Naive thymus-derived CD4-positive, alpha-beta T cell (primary cell): ENCODE measurements around the gene POU2AF3. TPM values are rescaled to one million over a fixed set of nuclear protein-coding genes. Genes with fewer than 3 reads are reported as not detected.
"Not testable (repeated sequence)": the region's sequence is repeated elsewhere in the genome, so short reads cannot be mapped to it uniquely, and the experiment has no call there.

Experiments used
- ATAC-seq: fragments of 150-1000 bp; cut with Tn5 transposase; 2 replicates; pipeline ENCODE4 v1.10.0; 2021; ENCODE audit warnings: mild to moderate bottlenecking, moderate library complexity
- CTCF ChIA-PET: fragments of 350-600 bp; sonication (Branson Sonifier 250); formaldehyde crosslinking; loops from one replicate; lab custom pipeline; 2021; ENCODE audit warnings: antibody characterized with exemption; lab: Charles Lee
- POLR2A ChIA-PET: fragments of 350-600 bp; sonication (Branson Sonifier 250); formaldehyde crosslinking; loops from one replicate; lab custom pipeline; 2021; ENCODE audit warnings: antibody characterized with exemption, inconsistent platforms; lab: Charles Lee
- DNase-seq, 9 donors: peaks; one replicate each; pipeline versions ENCODE4 v3.0.0 to v3.0.0-alpha.2; 2020 to 2022; ENCODE audit warnings: mixed read lengths in 1 of 9
- H3K27ac ChIP-seq: one replicate; pipeline ENCODE4 v1.7.0; 2013; ENCODE audit warnings: mild to moderate bottlenecking, low read depth, low read length, moderate library complexity
- H3K27me3 ChIP-seq, 2 donors: one replicate each; pipeline ENCODE4 v1.7.0; 2013; ENCODE audit warnings: low read length in 2 of 2, mild to moderate bottlenecking in 2 of 2, moderate library complexity in 2 of 2; ENCODE audit not compliant: control insufficient read depth in 2 of 2, insufficient read depth in 2 of 2
- H3K36me3 ChIP-seq, 3 experiments: 1 replicate in 2 of 3; 2 replicates in 1 of 3; pipeline ENCODE4 v1.7.0; 2013; ENCODE audit warnings: low read length in 3 of 3, mild to moderate bottlenecking in 3 of 3, moderate library complexity in 1 of 3; ENCODE audit not compliant: insufficient read depth in 3 of 3, control insufficient read depth in 2 of 3
- H3K4me1 ChIP-seq, 2 donors: one replicate each; pipeline ENCODE4 v1.7.0; 2013; ENCODE audit warnings: low read length in 2 of 2, mild to moderate bottlenecking in 2 of 2, moderate library complexity in 1 of 2; ENCODE audit not compliant: control insufficient read depth in 2 of 2, insufficient read depth in 2 of 2
- H3K4me3 ChIP-seq: 2 replicates; pipeline ENCODE4 v1.7.0; 2013; ENCODE audit warnings: mild to moderate bottlenecking, low read length
- H3K9me3 ChIP-seq, 3 experiments: 1 replicate in 2 of 3; 2 replicates in 1 of 3; pipeline ENCODE4 v1.7.0; 2013; ENCODE audit warnings: low read length in 3 of 3; ENCODE audit not compliant: control insufficient read depth in 2 of 3
- H3K27ac Mint-ChIP-seq, 9 donors: one replicate each; pipeline ENCODE4 v1.8.0; 2020 to 2022; ENCODE audit warnings: mixed read lengths in 9 of 9, mild to moderate bottlenecking in 8 of 9, moderate library complexity in 5 of 9, inconsistent platforms in 2 of 9
- H3K27me3 Mint-ChIP-seq, 5 donors: one replicate each; pipeline ENCODE4 v1.8.0; 2021 to 2022; ENCODE audit warnings: mixed read lengths in 5 of 5, mild to moderate bottlenecking in 1 of 5
- H3K36me3 Mint-ChIP-seq, 5 donors: one replicate each; pipeline ENCODE4 v1.8.0; 2020 to 2022; ENCODE audit warnings: mixed read lengths in 5 of 5, mild to moderate bottlenecking in 3 of 5, inconsistent platforms in 1 of 5
- H3K4me1 Mint-ChIP-seq, 7 donors: one replicate each; pipeline ENCODE4 v1.8.0; 2020 to 2022; ENCODE audit warnings: mixed read lengths in 7 of 7, mild to moderate bottlenecking in 3 of 7, inconsistent platforms in 1 of 7
- H3K4me3 Mint-ChIP-seq, 10 donors: one replicate each; pipeline ENCODE4 v1.8.0; 2020 to 2022; ENCODE audit warnings: mild to moderate bottlenecking in 10 of 10, mixed read lengths in 10 of 10, moderate library complexity in 6 of 10, inconsistent platforms in 2 of 10
- H3K9me3 Mint-ChIP-seq, 11 donors: one replicate each; pipeline ENCODE4 v1.8.0; 2020 to 2022; ENCODE audit warnings: mixed read lengths in 11 of 11, mild to moderate bottlenecking in 4 of 11, inconsistent platforms in 1 of 11, moderate library complexity in 1 of 11
- intact Hi-C, 2 donors: fragments of 100-400 bp; cut with micrococcal nuclease; formaldehyde crosslinking; loops; one replicate each; pipeline ENCODE4 v1.15.1; 2023
- polyA plus RNA-seq, 2 donors: library from polyadenylated mRNA; unstranded; fragments of 300-500 nt; fragmentation: Illumina TruSeq; gene quantifications; one replicate each; pipeline ENCODE4 v1.2.3, GENCODE V29; 2021
- total RNA-seq, 6 experiments: library from RNA in 5 of 6; stranded (reverse) in 5 of 6; gene quantifications; 1 replicate in 5 of 6; 2 replicates in 1 of 6; pipeline ENCODE4 v1.2.3 and lab custom pipeline; 2021 to 2026

Gene POU2AF3
- total and polyA plus RNA-seq, 7 experiments from 2014 or later: not detected

- Mint-ChIP-seq H3K9me3 (peaks cover 0 to 6% (median 0%) of the 10 kb centered on the region in 11 donors), H3K27ac (no peak overlapping the region), H3K4me3 (no peak overlapping the region), H3K4me1 (no peaks in the 10 kb centered on the region), H3K27me3 (peaks cover 7 to 52% (median 25%) of the 10 kb centered on the region in 5 donors), H3K36me3 (no peaks in the 10 kb centered on the region)
- ATAC-seq (no peak), DNase-seq (no peak)
- no peaks in the 10 kb centered on the region for H3K36me3 ChIP-seq
- no peaks in the 10 kb centered on the region for H3K4me1 ChIP-seq
- no peak overlapping the region for H3K27ac ChIP-seq
- CTCF ChIA-PET: no interaction called here
- H3K9me3 ChIP-seq: no peaks in the 10 kb centered on the region
- H3K27me3 ChIP-seq: no peaks in the 10 kb centered on the region
- no peak overlapping the region for H3K4me3 ChIP-seq
- POLR2A ChIA-PET: no interaction called here
- intact Hi-C loops: no loop called here
Measured at GRCh38 chr11:111309215-111309915, 11.0 kb downstream of the POU2AF3 start.

- ChIA-PET CTCF (no interaction called here), POLR2A (no interaction called here)
- no peaks in the 10 kb centered on the region for H3K27me3 ChIP-seq
- no peak overlapping the region for H3K27ac Mint-ChIP-seq
- intact Hi-C loops: no loop called here
- ATAC-seq: no peak
- no peak overlapping the region for H3K4me3 Mint-ChIP-seq
- no peak for DNase-seq
- no peaks in the 10 kb centered on the region for H3K4me1 Mint-ChIP-seq
- no peaks in the 10 kb centered on the region for H3K9me3 ChIP-seq
- no peak overlapping the region for H3K4me3 ChIP-seq
- no peaks in the 10 kb centered on the region for H3K36me3 ChIP-seq
- no peaks in the 10 kb centered on the region for H3K4me1 ChIP-seq
- H3K9me3 Mint-ChIP-seq: peaks cover 0 to 6% (median 0%) of the 10 kb centered on the region in 11 donors
- no peaks in the 10 kb centered on the region for H3K36me3 Mint-ChIP-seq
- H3K27ac ChIP-seq: no peak overlapping the region
- H3K27me3 Mint-ChIP-seq: peaks cover 13 to 52% (median 28%) of the 10 kb centered on the region in 5 donors
Measured at GRCh38 chr11:111310088-111310487, 11.7 kb downstream of the POU2AF3 start.

- Histone ChIP-seq H3K4me3 (no peak overlapping the region), H3K4me1 (no peaks in the 10 kb centered on the region), H3K27me3 (no peaks in the 10 kb centered on the region), H3K9me3 (no peaks in the 10 kb centered on the region), H3K36me3 (no peaks in the 10 kb centered on the region), H3K27ac (no peak overlapping the region)
- no peak for DNase-seq
- Mint-ChIP-seq H3K4me1 (no peaks in the 10 kb centered on the region), H3K27me3 (peaks cover 17 to 52% (median 28%) of the 10 kb centered on the region in 5 donors), H3K27ac (no peak overlapping the region), H3K4me3 (no peak overlapping the region), H3K36me3 (no peaks in the 10 kb centered on the region), H3K9me3 (peaks cover 0 to 6% (median 0%) of the 10 kb centered on the region in 11 donors)
- POLR2A ChIA-PET: no interaction called here
- no peak for ATAC-seq
- CTCF ChIA-PET: no interaction called here
- intact Hi-C loops: no loop called here
Measured at GRCh38 chr11:111310723-111311122, 12.4 kb downstream of the POU2AF3 start.

GRCh38 chr11:111312076-111312475 lies 13.7 kb downstream of the POU2AF3 start:
- Histone ChIP-seq H3K27ac (no peak overlapping the region), H3K4me3 (no peak overlapping the region), H3K27me3 (no peaks in the 10 kb centered on the region), H3K4me1 (no peaks in the 10 kb centered on the region), H3K36me3 (no peaks in the 10 kb centered on the region), H3K9me3 (no peaks in the 10 kb centered on the region)
- intact Hi-C loops: no loop called here
- Mint-ChIP-seq H3K4me3 (no peak overlapping the region), H3K4me1 (no peaks in the 10 kb centered on the region), H3K9me3 (peaks cover 0 to 6% (median 0%) of the 10 kb centered on the region in 11 donors), H3K27ac (peak overlapping the region in 1 of 9 donors; percentile 26), H3K27me3 (peaks cover 8 to 50% (median 21%) of the 10 kb centered on the region in 5 donors), H3K36me3 (no peaks in the 10 kb centered on the region)
- no peak for DNase-seq
- ChIA-PET POLR2A (no interaction called here), CTCF (no interaction called here)
- no peak for ATAC-seq

GRCh38 chr11:111319296-111319695 lies 20.9 kb downstream of the POU2AF3 start:
- ChIA-PET CTCF (no interaction called here), POLR2A (no interaction called here)
- Mint-ChIP-seq H3K4me3 (no peak overlapping the region), H3K4me1 (no peaks in the 10 kb centered on the region), H3K27ac (no peak overlapping the region), H3K27me3 (peaks cover 4 to 45% (median 12%) of the 10 kb centered on the region in 5 donors), H3K9me3 (peaks cover 0 to 2% (median 0%) of the 10 kb centered on the region in 11 donors), H3K36me3 (no peaks in the 10 kb centered on the region)
- H3K9me3 ChIP-seq: no peaks in the 10 kb centered on the region
- intact Hi-C loops: no loop called here
- ATAC-seq (no peak), DNase-seq (no peak)
- no peaks in the 10 kb centered on the region for H3K36me3 ChIP-seq
- no peaks in the 10 kb centered on the region for H3K27me3 ChIP-seq
- no peak overlapping the region for H3K27ac ChIP-seq
- H3K4me1 ChIP-seq: no peaks in the 10 kb centered on the region
- H3K4me3 ChIP-seq: no peak overlapping the region

- H3K4me3 Mint-ChIP-seq, POLR2A ChIA-PET, H3K27ac Mint-ChIP-seq, H3K9me3 ChIP-seq, H3K27ac ChIP-seq, intact Hi-C loops, H3K4me1 Mint-ChIP-seq, DNase-seq, H3K36me3 Mint-ChIP-seq, H3K4me3 ChIP-seq, H3K4me1 ChIP-seq, H3K27me3 ChIP-seq, H3K9me3 Mint-ChIP-seq, H3K36me3 ChIP-seq, ATAC-seq: not testable (repeated sequence)
- CTCF ChIA-PET: interaction anchor here (0.5 kb wide), 1 partner anchor 37 kb away, joined by 3 read pairs; no protein-coding TSS in a partner anchor
- H3K27me3 Mint-ChIP-seq: peaks cover 3 to 38% (median 7%) of the 10 kb centered on the region in 5 donors
Measured at GRCh38 chr11:111320199-111320598, 21.9 kb downstream of the POU2AF3 start.
